Right ventricle myocardium superior (tissue), 1 donor: ENCODE results near the gene KCTD5. TPM values are rescaled to one million over a fixed set of nuclear protein-coding genes. Genes with fewer than 3 reads are reported as not detected.
"Not testable (repeated sequence)": the region's sequence is repeated elsewhere in the genome, so short reads cannot be mapped to it uniquely, and the experiment has no call there.

Experiments
- ATAC-seq: fragments of 200-7000 bp; cut with Tn5 transposase; one replicate; pipeline ENCODE4 v1.9.1; 2020; ENCODE audit warnings: mild to moderate bottlenecking; ENCODE audit not compliant: poor library complexity
- DNase-seq: peaks from one replicate; pipeline ENCODE4 v3.0.0-alpha.2; 2020
- intact Hi-C: fragments of 100-400 bp; cut with DNase I; formaldehyde crosslinking; loops from one replicate; pipeline ENCODE4 v1.11.2; 2022
- long read RNA-seq: library from polyadenylated mRNA; unstranded; transcript quantifications from one replicate; pipeline ENCODE4 v2.0.0, GENCODE V29; 2021
- total RNA-seq: library from RNA; stranded (reverse); fragmentation: NEBNext Ultra II Directional; extraction: Animal tissue kit (Norgen Biotek cat#: 25700); gene quantifications from one replicate; pipeline ENCODE4 v1.2.1, GENCODE V29; 2021
- donor health status: DM: no; HTN: yes; CAD: no; lungs with severe emphysema.

Gene KCTD5, protein sequence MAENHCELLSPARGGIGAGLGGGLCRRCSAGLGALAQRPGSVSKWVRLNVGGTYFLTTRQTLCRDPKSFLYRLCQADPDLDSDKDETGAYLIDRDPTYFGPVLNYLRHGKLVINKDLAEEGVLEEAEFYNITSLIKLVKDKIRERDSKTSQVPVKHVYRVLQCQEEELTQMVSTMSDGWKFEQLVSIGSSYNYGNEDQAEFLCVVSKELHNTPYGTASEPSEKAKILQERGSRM
- total RNA-seq = 9.8 TPM
- long read RNA-seq, transcript KCTD5-201 (6 exons, 2,482 nt) = major isoform, 16 of 19 reads
- long read RNA-seq, partial matches to known transcripts = 1 of 19 reads
- long read RNA-seq, other reads (novel, unspliced or antisense) = 2 of 19 reads

DNA sequence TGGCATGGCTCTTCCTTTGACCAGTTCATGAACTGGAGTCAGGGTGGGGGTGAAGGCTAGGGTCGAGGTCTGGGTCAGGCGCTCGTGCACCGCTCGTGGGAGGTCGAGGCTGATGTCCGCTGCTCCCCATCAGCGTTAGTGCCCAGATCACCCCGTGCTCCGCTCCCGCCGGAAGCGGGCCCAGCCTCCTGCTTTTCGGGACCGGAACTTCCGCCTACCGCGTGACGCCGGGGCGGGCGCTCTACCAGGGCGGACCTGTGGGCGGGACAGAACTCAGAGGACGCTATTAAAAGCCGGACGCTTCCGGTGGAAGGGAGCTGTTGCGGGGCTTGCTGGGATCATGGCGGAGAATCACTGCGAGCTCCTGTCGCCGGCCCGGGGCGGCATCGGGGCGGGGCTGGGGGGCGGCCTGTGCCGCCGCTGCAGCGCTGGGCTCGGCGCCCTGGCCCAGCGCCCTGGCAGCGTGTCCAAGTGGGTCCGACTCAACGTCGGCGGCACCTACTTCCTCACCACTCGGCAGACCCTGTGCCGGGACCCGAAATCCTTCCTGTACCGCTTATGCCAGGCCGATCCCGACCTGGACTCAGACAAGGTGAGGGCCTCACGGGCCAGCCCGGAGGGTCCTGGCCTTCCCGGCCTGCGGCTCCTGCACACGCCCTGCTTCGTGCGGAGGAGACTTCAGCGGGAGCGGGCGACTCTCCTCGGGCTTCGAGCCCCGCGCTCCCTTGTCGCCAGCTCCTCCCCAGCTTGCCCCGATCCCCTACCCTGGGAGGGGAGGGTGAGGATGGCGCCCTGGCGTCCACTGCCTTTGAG, at the start of gene KCTD5:
KCTD5 (plus strand) TSS at position 315 of the 813 bp plus-strand sequence; CDS start at position 341, 26 bp downstream.
- DNase-seq (peak; percentile 97), ATAC-seq (peak; percentile 97)
- intact Hi-C loops = no loop called here

- intact Hi-C loops = not testable (repeated sequence)
- DNase-seq = peak; percentile 56
Measured at GRCh38 chr16:2639071-2639721, 43.1 kb upstream of the KCTD5 start.

GRCh38 chr16:2639722-2640072, 42.6 kb upstream of the KCTD5 start:
- peak; percentile 65 for ATAC-seq
- intact Hi-C loops = not testable (repeated sequence)

More at GRCh38 chr16:2639071-2639721, 43.1 kb upstream of the KCTD5 start:
- peak; percentile 80 for ATAC-seq

DNA sequence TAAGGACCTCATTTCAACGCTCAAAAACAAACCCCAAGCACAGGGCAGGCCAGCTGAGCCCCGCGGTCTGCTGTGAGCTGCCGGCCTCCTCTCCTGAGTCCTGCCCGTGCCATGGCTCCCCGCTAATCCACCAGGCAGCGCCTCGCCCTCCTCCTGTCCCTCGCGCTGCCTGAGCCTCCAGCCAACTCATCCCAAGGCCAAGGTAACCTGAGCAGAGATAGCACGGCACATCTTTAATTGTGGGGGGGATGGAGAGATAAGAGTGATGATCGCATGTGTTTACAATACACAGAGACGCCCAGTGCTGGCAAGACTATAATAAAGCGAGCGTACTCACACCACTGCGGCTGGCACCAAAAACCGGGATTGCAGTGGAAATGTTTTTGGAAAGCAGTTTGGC, 39.8 kb upstream of the KCTD5 start:
- ATAC-seq, intact Hi-C loops, DNase-seq: not testable (repeated sequence)

More at GRCh38 chr16:2639722-2640072, 42.6 kb upstream of the KCTD5 start:
- DNase-seq = not testable (repeated sequence)

GRCh38 chr16:2644754-2645453, 37.4 kb upstream of the KCTD5 start:
- intact Hi-C loops, DNase-seq: not testable (repeated sequence)
- ATAC-seq = peak; percentile 47

GRCh38 chr16:2651268-2651871, 31.0 kb upstream of the KCTD5 start:
- intact Hi-C loops, DNase-seq, ATAC-seq: not testable (repeated sequence)

DNA sequence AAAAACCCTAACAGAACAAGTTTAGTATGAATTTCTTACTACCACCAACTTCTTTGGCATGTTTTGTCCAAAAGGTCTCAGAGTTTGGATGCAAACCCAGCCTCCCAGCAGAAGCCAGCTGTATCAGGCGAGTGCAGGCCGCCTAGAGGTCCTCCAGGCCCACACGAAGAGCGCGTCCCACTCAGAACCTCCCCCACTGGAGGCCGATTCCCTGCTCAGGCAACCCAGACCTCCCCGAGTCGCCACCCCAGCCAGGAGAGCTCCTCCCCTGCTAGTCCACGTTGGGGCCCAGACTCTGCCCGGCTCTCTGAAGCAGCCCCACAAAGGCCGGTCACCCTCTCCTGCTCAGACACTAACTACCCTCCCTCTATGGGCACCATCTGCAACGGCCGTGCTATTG, 28.4 kb upstream of the KCTD5 start:
- DNase-seq, intact Hi-C loops: not testable (repeated sequence)
- ATAC-seq = peak; percentile 24

GRCh38 chr16:2654949-2655348, 27.4 kb upstream of the KCTD5 start:
- peak; percentile 50 for ATAC-seq
- intact Hi-C loops = not testable (repeated sequence)

GRCh38 chr16:2656985-2657384, 25.3 kb upstream of the KCTD5 start:
- intact Hi-C loops = no loop called here
- DNase-seq = no peak
- ATAC-seq = no peak

More at GRCh38 chr16:2654949-2655348, 27.4 kb upstream of the KCTD5 start:
- not testable (repeated sequence) for DNase-seq

DNA sequence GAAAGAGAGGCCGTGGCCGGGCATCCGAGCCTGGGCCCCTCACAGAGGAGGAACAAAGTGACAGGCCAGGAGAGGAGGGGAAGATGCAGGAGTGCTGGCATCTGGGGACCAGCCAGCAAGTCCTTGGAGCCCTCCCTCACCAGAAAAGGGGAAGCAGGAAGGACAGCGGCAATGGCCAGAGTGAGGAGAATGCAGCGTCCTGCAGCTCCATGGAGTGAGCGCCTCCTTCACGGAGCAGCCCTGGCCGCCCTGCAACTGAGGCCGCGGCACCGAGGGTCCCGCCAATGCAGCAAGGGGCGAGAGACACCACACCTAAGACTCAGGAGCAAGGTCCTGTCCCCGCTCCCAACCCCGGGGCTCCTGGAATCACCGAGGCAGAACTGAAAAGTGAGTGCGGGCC, 24.5 kb upstream of the KCTD5 start:
- DNase-seq, intact Hi-C loops: not testable (repeated sequence)
- ATAC-seq = peak; percentile 26

GRCh38 chr16:2659560-2659959, 22.8 kb upstream of the KCTD5 start:
- intact Hi-C loops, DNase-seq: not testable (repeated sequence)
- ATAC-seq = peak; percentile 18

GRCh38 chr16:2660014-2660662, 22.2 kb upstream of the KCTD5 start:
- ATAC-seq, DNase-seq, intact Hi-C loops: not testable (repeated sequence)

- intact Hi-C loops, DNase-seq: not testable (repeated sequence)
- peak; percentile 45 for ATAC-seq
Measured at GRCh38 chr16:2660755-2661373, 21.5 kb upstream of the KCTD5 start.

DNA sequence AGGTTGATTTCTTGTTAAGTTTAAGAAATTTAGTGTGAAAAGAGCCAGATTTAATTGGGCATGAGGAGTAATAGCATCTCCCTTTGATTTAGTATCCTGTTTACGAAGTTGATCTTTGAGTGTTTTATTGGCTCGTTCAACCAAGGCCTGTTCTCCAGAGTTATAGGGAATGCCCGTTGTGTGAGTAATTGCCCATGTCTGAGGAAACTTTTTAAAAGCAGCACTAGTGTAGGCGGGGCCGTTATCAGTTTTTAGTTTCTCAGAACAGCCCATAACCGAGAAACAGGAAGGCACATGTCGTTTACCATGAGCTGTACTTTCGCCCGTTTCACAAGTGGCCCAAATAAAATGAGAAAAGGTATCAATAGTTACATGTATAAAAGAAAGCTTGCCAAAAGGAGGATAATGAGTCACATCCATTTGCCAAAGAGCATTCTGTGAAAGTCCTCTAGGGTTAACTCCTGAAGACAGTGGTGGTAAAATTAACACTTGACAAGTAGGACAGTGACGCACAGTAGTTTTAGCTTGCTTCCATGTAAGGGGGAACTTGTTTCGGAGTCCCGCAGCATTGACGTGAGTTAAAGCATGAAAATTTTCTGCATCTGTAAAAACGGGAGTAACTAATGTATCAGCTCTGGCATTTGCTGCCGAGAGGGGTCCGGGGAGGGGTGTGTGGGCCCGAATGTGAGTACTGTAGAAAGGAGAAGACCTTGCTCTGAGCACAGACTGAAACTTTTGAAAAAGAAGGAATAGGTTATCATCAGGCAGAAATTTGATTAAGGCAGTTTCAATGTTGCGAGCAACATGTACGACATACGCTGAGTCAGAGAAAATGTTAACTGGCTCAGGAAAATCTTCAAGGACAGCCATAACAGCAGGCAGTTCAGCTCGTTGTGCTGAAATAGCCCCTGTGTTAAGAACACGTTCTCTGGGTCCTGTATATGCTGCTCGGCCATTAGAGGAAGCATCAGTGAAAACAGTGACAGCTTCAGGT, 18.5 kb upstream of the KCTD5 start:
- ATAC-seq = peak; percentile 47
- DNase-seq = no peak
- intact Hi-C loops = no loop called here

GRCh38 chr16:2664574-2664982, 17.7 kb upstream of the KCTD5 start:
- intact Hi-C loops = no loop called here
- ATAC-seq (no peak), DNase-seq (no peak)

DNA sequence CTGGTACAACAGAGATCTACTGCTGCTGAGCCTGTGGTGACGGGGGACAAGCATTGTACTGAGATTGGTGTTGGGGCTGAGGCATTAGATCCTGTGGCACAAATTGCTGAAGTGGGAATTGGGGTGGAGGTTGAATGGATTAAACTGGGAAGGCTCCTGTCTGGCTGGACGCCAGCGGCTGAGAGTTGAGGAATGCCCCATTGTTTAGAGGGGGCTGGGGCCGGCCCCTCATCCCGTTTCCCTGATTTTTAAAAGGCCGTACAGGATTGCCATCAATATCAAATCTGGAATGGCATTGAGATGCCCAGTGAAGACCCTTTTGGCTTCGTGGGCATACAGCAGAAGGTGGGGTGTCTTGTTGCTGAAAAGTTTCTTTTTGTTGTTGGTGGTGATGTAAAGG, 15.7 kb upstream of the KCTD5 start:
- ATAC-seq, DNase-seq, intact Hi-C loops: not testable (repeated sequence)
